Activated naive CD8-positive, alpha-beta T cell treated with anti-CD3 and anti-CD28 coated beads for 36 hours (primary cell): ENCODE measurements around the gene IGFL3. TPM values are rescaled to one million over a fixed set of nuclear protein-coding genes. Genes with fewer than 3 reads are reported as not detected.

ENCODE experiments used
- DNase-seq: peaks from one replicate; pipeline ENCODE4 v3.0.0; 2021
- H3K27ac Mint-ChIP-seq: one replicate; pipeline ENCODE4 v1.8.0; 2022; ENCODE audit warnings: mild to moderate bottlenecking, moderate library complexity, mixed read lengths
- H3K27me3 Mint-ChIP-seq: one replicate; pipeline ENCODE4 v1.8.0; 2022; ENCODE audit warnings: mild to moderate bottlenecking, mixed read lengths
- H3K36me3 Mint-ChIP-seq: one replicate; pipeline ENCODE4 v1.8.0; 2021; ENCODE audit warnings: mild to moderate bottlenecking, mixed read lengths
- H3K4me1 Mint-ChIP-seq: one replicate; pipeline ENCODE4 v1.8.0; 2021; ENCODE audit warnings: mixed read lengths
- H3K4me3 Mint-ChIP-seq: one replicate; pipeline ENCODE4 v1.8.0; 2022; ENCODE audit warnings: mild to moderate bottlenecking, moderate library complexity, mixed read lengths
- H3K9me3 Mint-ChIP-seq: one replicate; pipeline ENCODE4 v1.8.0; 2022; ENCODE audit warnings: mixed read lengths
- total RNA-seq, 2 experiments: library from RNA; stranded (reverse); gene quantifications; one replicate each; pipeline ENCODE4 v1.2.3, GENCODE V29; 2021

The IGFL3 gene
- total RNA-seq, 2 experiments from 2014 or later: not detected

- no peak overlapping the region for H3K4me3 Mint-ChIP-seq
- H3K9me3 Mint-ChIP-seq: peaks cover 3% of the 10 kb centered on the region
- H3K4me1 Mint-ChIP-seq: peaks cover 6% of the 10 kb centered on the region
- H3K27me3 Mint-ChIP-seq: peaks cover 88% of the 10 kb centered on the region
- H3K27ac Mint-ChIP-seq: no peak overlapping the region
- no peak for DNase-seq
- H3K36me3 Mint-ChIP-seq: no peaks in the 10 kb centered on the region
Observed at GRCh38 chr19:46076031-46076880, 48.2 kb downstream of the IGFL3 start.

GRCh38 chr19:46073268-46073922 is 51.1 kb downstream of the IGFL3 start:
- H3K27ac Mint-ChIP-seq: no peak overlapping the region
- peaks cover 91% of the 10 kb centered on the region for H3K27me3 Mint-ChIP-seq
- no peak for DNase-seq
- peaks cover 3% of the 10 kb centered on the region for H3K9me3 Mint-ChIP-seq
- peaks cover 8% of the 10 kb centered on the region for H3K4me1 Mint-ChIP-seq
- no peak overlapping the region for H3K4me3 Mint-ChIP-seq
- H3K36me3 Mint-ChIP-seq: no peaks in the 10 kb centered on the region

Other genes starting within 250 kb of the IGFL3 start
- 10 to 100 TPM; 18.5 to 19.5 TPM for gene IRF2BP1, start 238.5 kb downstream of the IGFL3 start, total RNA-seq
- 1 to 10 TPM; 3.9 TPM for gene MYPOP, start 222.1 kb downstream of the IGFL3 start, total RNA-seq
- not detected for gene NANOS2, start 209.9 kb downstream of the IGFL3 start, total RNA-seq
- gene NOVA2, start 150.8 kb downstream of the IGFL3 start, total RNA-seq: not detected
- gene CCDC61, start 129.2 kb downstream of the IGFL3 start, total RNA-seq: 10 to 100 TPM; 17.8 to 18.4 TPM
- gene PGLYRP1, start 101.6 kb downstream of the IGFL3 start, total RNA-seq: not detected
- gene IGFL4, start 83.7 kb downstream of the IGFL3 start, total RNA-seq: not detected
- gene IGFL2, start 23.6 kb upstream of the IGFL3 start, total RNA-seq: not detected
- not detected for gene IGFL1, start 105.1 kb upstream of the IGFL3 start, total RNA-seq
- gene HIF3A, start 172.4 kb upstream of the IGFL3 start, total RNA-seq: not detected
- gene PPP5C, start 222.4 kb upstream of the IGFL3 start, total RNA-seq: 100 to 1,000 TPM; 123 to 132 TPM